Measurements from ENCODE around the gene AKR7A2. TPM values are rescaled to one million over a fixed set of nuclear protein-coding genes. Genes with fewer than 3 reads are reported as not detected.

AKR7A2 gene
- total and polyA plus RNA-seq, 9 of the 15 experiments (the other 6 are each of a cell fraction or from before 2014, with no cell fraction given) = 2.0 to 78.4 (median 49.4) TPM

GRCh38 chr1:19344831-19345230 lies 32.9 kb upstream of the AKR7A2 start:
- Histone ChIP-seq H3K4me1 (replicated peaks in 1 of 2; ENCODE audit: control insufficient read depth in 2 of 2, insufficient read depth in 2 of 2, low read length in 2 of 2) (peaks cover 4 to 42% of the 10 kb centered on the region in 2 experiments; a peak in 4 of 5 replicates), H3K9ac (ENCODE audit: insufficient read depth in 1 of 2, low read depth in 2 of 2, low read length in 2 of 2) (peak overlapping the region in 1 of 2 experiments; percentile 63; a peak in 1 of 4 replicates), H3K27ac (ENCODE audit: extremely low read depth, low read depth, low read length) (no peak overlapping the region), H3K4me3 (no peak overlapping the region), H4K20me1 (replicated peaks; ENCODE audit: control insufficient read depth, insufficient read depth, low read length) (peaks cover 14% of the 10 kb centered on the region), H3K27me3 (ENCODE audit: control insufficient read depth in 2 of 2, insufficient read depth in 2 of 2, low read length in 2 of 2) (no peaks in the 10 kb centered on the region), H3K9me1 (ENCODE audit: control insufficient read depth, insufficient read depth, low read length) (peaks cover 8% of the 10 kb centered on the region), H3K36me3 (ENCODE audit: control insufficient read depth, insufficient read depth, low read length) (peaks cover 45% of the 10 kb centered on the region; the same call in 2 of the 3 replicates), H3K9me3 (replicated peaks; ENCODE audit: control insufficient read depth, insufficient read depth, low read depth, low read length) (no peaks in the 10 kb centered on the region), H2AFZ (ENCODE audit: low read depth, low read length) (no peak overlapping the region), H3K4me2 (ENCODE audit: insufficient read depth, low read length) (no peak overlapping the region), H3K79me2 (ENCODE audit: control insufficient read depth, insufficient read depth, low read length) (no peaks in the 10 kb centered on the region)
- no peak for DNase-seq (ENCODE audit: extremely low read depth in 1 of 4, low spot score in 3 of 4)
- POLR2A ChIA-PET = no interaction called here
- 98% methylated on average over 11 of the region's 11 CpGs for WGBS (ENCODE audit: insufficient coverage, low coverage, missing lambda C conversion rate)
- BruUV-seq (replicated peaks) = no TSS peak
- TF ChIP-seq TFAP4 (CRISPR knock-in tag; IDR thresholded peaks at IDR 0.05; ENCODE audit: borderline replicate concordance) (0 out of 2 replicates have a peak, but pooled peaks have one; percentile 5), THRAP3 (IDR thresholded peaks at IDR 0.05; ENCODE audit: borderline replicate concordance) (no peak), HMGN3 (IDR thresholded peaks at IDR 0.05; ENCODE audit: borderline replicate concordance, extremely low read depth, insufficient read length, low read depth, low read length) (peak; percentile 35), MTA2 (IDR thresholded peaks at IDR 0.05; ENCODE audit: low read depth) (no peak), POLR2G (IDR thresholded peaks at IDR 0.05; ENCODE audit: low read depth, low read length) (0 out of 2 replicates have a peak, but pooled peaks have one; percentile 16)
- FAIRE-seq = no peak
- CTCF ChIA-PET (ENCODE audit: low intra/inter-chr PET ratio) = interaction anchor here (0.9 to 2.7 kb wide), 3 partner anchors 237 to 309 kb away, joined by 3 to 29 read pairs (median 3); no protein-coding TSS in a partner anchor
- in situ Hi-C loops (cut with MboI) (loop anchor here (5.0 kb wide), 1 partner anchor 307 kb away; no protein-coding TSS in a partner anchor), intact Hi-C loops (cut with micrococcal nuclease) (loop anchor here (1.0 to 5.0 kb wide), 2 partner anchors 237 to 308 kb away; no protein-coding TSS in a partner anchor)
- no peak for ATAC-seq

Measured in K562 (cell line).